Measurements from ENCODE around the gene KDM6B.

DNA sequence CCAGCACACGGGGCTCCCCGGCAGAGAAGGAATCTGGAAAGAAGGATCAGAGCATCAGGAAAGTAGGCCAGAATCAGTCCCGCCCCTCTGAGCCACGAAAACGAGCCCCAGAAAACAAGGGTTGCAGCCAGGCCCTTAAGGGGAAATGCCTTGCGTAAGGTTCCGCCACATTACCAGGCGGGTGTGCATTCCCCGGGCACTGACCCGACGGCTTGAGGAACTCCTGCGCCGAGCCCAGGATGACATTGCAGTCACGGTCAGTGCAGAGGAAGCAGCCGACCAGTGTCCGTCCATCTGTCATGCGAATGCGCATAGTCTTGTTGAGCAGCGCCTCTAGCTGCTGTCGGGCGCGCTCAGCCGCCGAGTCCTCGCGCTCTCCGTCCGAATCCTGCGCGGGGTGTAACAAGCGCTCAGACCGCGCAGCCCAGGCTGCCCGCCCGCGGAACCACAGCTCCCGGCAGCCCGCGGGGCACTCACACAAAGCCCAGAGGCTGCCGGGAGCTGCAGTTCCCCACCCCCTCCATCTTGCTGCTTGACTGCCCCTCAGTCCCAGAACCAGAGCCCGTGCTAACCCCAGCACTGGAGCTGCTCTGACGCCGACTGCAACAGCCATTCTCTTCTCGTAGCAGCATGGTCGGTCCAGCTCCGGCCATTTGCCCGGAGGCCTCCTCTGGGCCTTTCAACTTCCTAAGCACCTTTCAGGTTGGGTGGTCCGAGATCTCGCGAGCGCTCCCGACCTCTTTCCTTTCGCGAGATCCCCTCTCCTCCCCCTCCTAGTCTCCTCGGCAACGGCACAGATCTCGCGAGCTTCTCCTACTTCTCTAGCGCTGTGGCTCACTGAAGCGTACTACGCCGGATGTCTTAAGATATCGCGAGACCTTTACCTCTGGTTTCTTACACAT, 23.0 kb downstream of the KDM6B start, which contains the start of gene NAA38:
- TF ChIP-seq EZH2 (IDR thresholded peaks at IDR 0.05; ENCODE audit: borderline replicate concordance, insufficient read depth, low read length, poor library complexity, severe bottlenecking): no peak
- TF ChIP-seq, protein P1, sequence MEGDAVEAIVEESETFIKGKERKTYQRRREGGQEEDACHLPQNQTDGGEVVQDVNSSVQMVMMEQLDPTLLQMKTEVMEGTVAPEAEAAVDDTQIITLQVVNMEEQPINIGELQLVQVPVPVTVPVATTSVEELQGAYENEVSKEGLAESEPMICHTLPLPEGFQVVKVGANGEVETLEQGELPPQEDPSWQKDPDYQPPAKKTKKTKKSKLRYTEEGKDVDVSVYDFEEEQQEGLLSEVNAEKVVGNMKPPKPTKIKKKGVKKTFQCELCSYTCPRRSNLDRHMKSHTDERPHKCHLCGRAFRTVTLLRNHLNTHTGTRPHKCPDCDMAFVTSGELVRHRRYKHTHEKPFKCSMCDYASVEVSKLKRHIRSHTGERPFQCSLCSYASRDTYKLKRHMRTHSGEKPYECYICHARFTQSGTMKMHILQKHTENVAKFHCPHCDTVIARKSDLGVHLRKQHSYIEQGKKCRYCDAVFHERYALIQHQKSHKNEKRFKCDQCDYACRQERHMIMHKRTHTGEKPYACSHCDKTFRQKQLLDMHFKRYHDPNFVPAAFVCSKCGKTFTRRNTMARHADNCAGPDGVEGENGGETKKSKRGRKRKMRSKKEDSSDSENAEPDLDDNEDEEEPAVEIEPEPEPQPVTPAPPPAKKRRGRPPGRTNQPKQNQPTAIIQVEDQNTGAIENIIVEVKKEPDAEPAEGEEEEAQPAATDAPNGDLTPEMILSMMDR (IDR thresholded peaks at IDR 0.05; ENCODE audit: poor library complexity, severe bottlenecking): peak; percentile 51
- TF ChIP-seq, protein P2, sequence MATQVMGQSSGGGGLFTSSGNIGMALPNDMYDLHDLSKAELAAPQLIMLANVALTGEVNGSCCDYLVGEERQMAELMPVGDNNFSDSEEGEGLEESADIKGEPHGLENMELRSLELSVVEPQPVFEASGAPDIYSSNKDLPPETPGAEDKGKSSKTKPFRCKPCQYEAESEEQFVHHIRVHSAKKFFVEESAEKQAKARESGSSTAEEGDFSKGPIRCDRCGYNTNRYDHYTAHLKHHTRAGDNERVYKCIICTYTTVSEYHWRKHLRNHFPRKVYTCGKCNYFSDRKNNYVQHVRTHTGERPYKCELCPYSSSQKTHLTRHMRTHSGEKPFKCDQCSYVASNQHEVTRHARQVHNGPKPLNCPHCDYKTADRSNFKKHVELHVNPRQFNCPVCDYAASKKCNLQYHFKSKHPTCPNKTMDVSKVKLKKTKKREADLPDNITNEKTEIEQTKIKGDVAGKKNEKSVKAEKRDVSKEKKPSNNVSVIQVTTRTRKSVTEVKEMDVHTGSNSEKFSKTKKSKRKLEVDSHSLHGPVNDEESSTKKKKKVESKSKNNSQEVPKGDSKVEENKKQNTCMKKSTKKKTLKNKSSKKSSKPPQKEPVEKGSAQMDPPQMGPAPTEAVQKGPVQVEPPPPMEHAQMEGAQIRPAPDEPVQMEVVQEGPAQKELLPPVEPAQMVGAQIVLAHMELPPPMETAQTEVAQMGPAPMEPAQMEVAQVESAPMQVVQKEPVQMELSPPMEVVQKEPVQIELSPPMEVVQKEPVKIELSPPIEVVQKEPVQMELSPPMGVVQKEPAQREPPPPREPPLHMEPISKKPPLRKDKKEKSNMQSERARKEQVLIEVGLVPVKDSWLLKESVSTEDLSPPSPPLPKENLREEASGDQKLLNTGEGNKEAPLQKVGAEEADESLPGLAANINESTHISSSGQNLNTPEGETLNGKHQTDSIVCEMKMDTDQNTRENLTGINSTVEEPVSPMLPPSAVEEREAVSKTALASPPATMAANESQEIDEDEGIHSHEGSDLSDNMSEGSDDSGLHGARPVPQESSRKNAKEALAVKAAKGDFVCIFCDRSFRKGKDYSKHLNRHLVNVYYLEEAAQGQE (IDR thresholded peaks at IDR 0.05; ENCODE audit: borderline replicate concordance): no peak

Measured in neural cell (in vitro differentiated cells).